GM12873 (cell line): ENCODE measurements around the gene DNAJB6.

Experiments used
- TF ChIP-seq, protein P1 (sequence below): IDR thresholded peaks from 2 replicates; pipeline ENCODE4 v1.5.1; 2012; ENCODE audit warnings: low read depth, mild to moderate bottlenecking, moderate library complexity, low read length, control low read depth; ENCODE audit not compliant: insufficient read depth; ENCODE audit errors: missing control alignments

The DNAJB6 gene

GRCh38 chr7:157428554-157428945 lies 91.7 kb downstream of the DNAJB6 start:
- TF ChIP-seq, protein P1, sequence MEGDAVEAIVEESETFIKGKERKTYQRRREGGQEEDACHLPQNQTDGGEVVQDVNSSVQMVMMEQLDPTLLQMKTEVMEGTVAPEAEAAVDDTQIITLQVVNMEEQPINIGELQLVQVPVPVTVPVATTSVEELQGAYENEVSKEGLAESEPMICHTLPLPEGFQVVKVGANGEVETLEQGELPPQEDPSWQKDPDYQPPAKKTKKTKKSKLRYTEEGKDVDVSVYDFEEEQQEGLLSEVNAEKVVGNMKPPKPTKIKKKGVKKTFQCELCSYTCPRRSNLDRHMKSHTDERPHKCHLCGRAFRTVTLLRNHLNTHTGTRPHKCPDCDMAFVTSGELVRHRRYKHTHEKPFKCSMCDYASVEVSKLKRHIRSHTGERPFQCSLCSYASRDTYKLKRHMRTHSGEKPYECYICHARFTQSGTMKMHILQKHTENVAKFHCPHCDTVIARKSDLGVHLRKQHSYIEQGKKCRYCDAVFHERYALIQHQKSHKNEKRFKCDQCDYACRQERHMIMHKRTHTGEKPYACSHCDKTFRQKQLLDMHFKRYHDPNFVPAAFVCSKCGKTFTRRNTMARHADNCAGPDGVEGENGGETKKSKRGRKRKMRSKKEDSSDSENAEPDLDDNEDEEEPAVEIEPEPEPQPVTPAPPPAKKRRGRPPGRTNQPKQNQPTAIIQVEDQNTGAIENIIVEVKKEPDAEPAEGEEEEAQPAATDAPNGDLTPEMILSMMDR = no peak

DNA sequence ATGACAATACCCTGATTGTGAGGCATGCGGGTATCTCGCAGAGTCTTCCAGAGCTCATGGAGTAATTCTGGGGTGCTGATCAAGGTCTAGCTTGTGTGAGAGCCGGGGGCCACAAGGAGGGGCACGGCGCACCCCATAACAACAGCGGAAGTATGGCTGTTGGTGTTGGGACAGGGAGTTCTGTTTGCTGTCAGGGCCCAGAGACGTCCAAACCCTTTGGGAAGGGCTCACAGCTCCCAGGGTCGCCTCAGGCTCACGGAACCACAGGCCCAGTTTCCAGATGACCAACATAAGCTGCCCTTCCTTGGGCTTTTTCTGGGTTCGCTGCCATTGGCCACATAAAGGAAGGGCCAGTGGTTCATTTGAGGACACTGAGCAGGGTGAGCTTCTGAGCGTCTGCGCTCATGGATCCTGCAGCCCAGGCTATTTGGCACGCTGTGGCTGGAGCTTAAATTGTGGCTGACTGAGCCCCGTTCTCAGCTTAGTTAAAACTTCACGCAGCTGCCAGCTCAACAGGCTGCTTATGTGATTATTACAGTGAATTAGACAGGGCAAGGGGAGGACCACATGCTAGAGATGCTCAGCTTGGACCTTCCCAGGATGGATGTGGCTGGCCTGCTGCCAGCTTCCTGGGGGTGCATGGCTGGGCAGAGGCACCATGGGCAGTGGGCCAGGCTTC lies 92.3 kb downstream of the DNAJB6 start:
- TF ChIP-seq, protein P1 = no peak

- TF ChIP-seq, protein P1 = no peak
Observed at GRCh38 chr7:157429680-157430224, 92.9 kb downstream of the DNAJB6 start.

GRCh38 chr7:157430721-157431120 lies 93.9 kb downstream of the DNAJB6 start:
- TF ChIP-seq, protein P1 = no peak

GRCh38 chr7:157431173-157431950 lies 94.6 kb downstream of the DNAJB6 start:
- TF ChIP-seq, protein P1 = no peak

DNA sequence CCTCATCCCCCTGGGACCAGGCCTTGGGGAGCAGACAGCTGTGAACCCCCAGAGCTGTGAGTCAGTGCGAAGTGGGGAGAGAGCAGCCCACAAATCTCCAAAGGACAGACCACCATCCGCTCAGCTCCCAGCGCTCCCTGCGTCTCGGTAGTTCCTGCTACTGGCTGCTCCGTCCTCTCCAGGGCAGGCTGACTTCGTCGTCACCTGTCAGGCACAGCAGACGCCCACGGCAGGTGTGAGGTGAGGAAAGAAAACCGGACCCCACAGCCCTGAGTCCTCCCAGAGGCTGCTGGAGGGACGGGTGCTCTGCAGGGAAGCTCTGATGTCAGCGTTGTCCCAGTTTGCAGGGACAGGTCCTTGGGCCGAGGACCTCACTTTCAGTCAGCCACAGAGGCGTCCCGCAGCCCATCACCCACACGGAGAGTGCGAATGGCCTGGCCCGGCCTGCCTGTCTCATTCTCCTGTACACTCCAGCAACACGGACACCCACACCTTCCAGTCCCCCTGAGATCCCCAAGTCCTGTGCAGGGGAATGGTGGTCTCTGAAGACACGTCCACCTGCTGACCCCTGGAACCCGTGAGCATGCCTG lies 95.2 kb downstream of the DNAJB6 start:
- TF ChIP-seq, protein P1 = no peak

GRCh38 chr7:157432541-157432956 lies 95.7 kb downstream of the DNAJB6 start:
- TF ChIP-seq, protein P1 = no peak
